Naive thymus-derived CD8-positive, alpha-beta T cell (primary cell): ENCODE data around the gene WWC2. TPM values are rescaled to one million over a fixed set of nuclear protein-coding genes. Genes with fewer than 3 reads are reported as not detected.
"Not testable (repeated sequence)": the region's sequence is repeated elsewhere in the genome, so short reads cannot be mapped to it uniquely, and the experiment has no call there.

Source experiments
- ATAC-seq, 2 donors: fragments of 150-1000 bp; cut with Tn5 transposase in 1 of 2; sonication (Bioruptor Pico), chemical (Tn5 transposase) in 1 of 2; 1 replicate in 1 of 2; 2 replicates in 1 of 2; pipeline ENCODE4 v1.10.0; 2021; ENCODE audit warnings: mild to moderate bottlenecking in 2 of 2, moderate library complexity in 2 of 2
- POLR2A ChIA-PET: fragments of 350-600 bp; sonication (Branson Sonifier 250); formaldehyde crosslinking; loops from one replicate; lab custom pipeline; 2021; ENCODE audit warnings: antibody characterized with exemption; lab: Charles Lee
- DNase-seq, 10 donors: peaks; one replicate each; pipeline versions ENCODE4 v3.0.0 to v3.0.0-alpha.2; 2020 to 2022
- H3K27ac Mint-ChIP-seq, 10 donors: one replicate each; pipeline ENCODE4 v1.8.0; 2020 to 2022; ENCODE audit warnings: mild to moderate bottlenecking in 10 of 10, mixed read lengths in 10 of 10, moderate library complexity in 4 of 10, inconsistent platforms in 1 of 10
- H3K27me3 Mint-ChIP-seq, 5 donors: one replicate each; pipeline ENCODE4 v1.8.0; 2021 to 2022; ENCODE audit warnings: mixed read lengths in 5 of 5
- H3K36me3 Mint-ChIP-seq, 3 donors: one replicate each; pipeline ENCODE4 v1.8.0; 2020 to 2022; ENCODE audit warnings: mixed read lengths in 3 of 3, mild to moderate bottlenecking in 2 of 3, inconsistent platforms in 1 of 3
- H3K4me1 Mint-ChIP-seq, 4 donors: one replicate each; pipeline ENCODE4 v1.8.0; 2021 to 2022; ENCODE audit warnings: mixed read lengths in 4 of 4
- H3K4me3 Mint-ChIP-seq, 10 donors: one replicate each; pipeline ENCODE4 v1.8.0; 2020 to 2022; ENCODE audit warnings: mild to moderate bottlenecking in 10 of 10, mixed read lengths in 10 of 10, moderate library complexity in 6 of 10, inconsistent platforms in 1 of 10
- H3K9me3 Mint-ChIP-seq, 9 donors: one replicate each; pipeline ENCODE4 v1.8.0; 2020 to 2022; ENCODE audit warnings: mixed read lengths in 9 of 9, mild to moderate bottlenecking in 3 of 9, inconsistent platforms in 1 of 9, moderate library complexity in 1 of 9
- polyA plus RNA-seq, 3 donors: library from polyadenylated mRNA; unstranded; fragments of 300-500 nt; fragmentation: Illumina TruSeq; gene quantifications; one replicate each; pipeline ENCODE4 v1.2.3, GENCODE V29; 2021
- total RNA-seq, 8 experiments: library from RNA in 2 of 8; stranded (reverse) in 2 of 8; gene quantifications; one replicate each; pipeline ENCODE4 v1.2.3 and lab custom pipeline; 2021 to 2026

WWC2 gene
- total and polyA plus RNA-seq, 5 experiments from 2014 or later: 0.59 to 8.0 (median 1.0) TPM

DNA sequence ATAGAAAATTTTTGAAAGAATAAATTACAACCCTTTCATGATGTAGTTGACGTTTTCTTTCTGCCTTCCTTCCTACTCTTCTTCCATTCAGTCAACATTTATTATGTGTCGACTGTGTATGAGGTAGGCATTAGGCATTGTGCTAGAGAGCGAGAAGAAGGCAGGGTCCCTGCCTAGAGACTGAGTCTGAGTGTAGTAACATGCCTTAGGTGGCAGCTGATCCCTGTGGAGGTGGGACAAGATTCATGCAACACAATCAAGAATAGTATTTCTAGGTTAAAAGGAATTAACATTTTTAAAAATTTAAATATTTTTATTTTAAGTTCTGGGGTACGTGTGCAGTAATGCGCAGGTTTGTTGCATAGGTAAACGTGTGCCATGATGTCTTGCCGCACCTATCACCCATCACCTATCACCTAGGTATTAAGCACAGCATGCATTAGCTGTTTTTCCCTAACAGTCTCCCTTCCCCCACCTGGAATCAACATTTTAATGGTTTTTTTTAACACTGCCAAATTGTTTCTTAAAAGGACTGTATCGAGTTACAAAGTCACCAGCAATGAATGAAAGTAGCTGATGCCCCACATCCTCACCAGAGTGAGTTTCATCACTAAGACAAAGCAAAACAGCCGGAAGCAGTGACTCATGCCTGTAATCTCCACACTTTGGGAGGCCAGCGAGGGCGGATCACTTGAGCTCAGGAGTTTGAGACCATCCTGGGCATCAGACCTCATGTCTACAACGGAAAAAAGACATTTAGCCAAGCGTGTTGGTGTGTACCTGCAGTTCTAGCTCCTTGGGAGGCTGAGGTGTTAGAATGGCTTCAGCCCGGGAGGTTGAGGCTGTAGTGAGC, 84.0 kb downstream of the WWC2 start:
- Mint-ChIP-seq H3K4me1 (peaks cover 5 to 17% (median 11%) of the 10 kb centered on the region in 4 donors), H3K27ac (no peak overlapping the region), H3K27me3 (peaks cover 6 to 16% (median 8%) of the 10 kb centered on the region in 5 donors), H3K4me3 (no peak overlapping the region), H3K9me3 (peaks cover 0 to 14% (median 0%) of the 10 kb centered on the region in 9 donors), H3K36me3 (peaks cover 4 to 10% (median 5%) of the 10 kb centered on the region in 3 donors)
- no peak for ATAC-seq
- POLR2A ChIA-PET: no interaction called here
- DNase-seq: no peak

DNA sequence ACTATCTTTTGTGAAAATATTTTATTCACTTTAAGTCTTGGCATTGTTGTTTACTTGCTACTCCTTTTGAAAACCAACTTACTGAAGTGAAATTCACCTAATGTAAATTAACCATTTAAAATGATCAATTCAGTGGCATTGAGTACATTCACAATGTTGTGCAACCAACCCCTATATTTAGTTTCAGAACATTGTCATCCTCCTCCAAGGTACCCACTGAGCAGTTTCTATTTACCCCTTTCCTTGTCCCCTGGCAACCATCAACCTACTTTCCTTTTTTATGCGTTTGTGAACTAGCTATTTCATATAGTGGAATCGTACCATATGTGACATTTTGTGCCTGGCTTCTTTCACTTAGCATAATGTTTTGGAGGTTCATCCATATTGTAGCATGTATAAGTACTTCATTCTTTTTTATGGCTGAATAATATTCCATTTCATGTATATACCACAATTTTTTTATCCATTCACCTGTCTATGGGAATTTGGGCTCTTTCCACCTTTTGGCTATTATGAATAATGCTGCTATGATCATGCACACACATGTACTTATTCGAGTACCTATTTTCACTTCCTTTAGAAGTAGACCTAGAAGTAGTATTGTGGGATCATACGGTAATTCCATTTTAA, 85.0 kb downstream of the WWC2 start:
- POLR2A ChIA-PET: no interaction called here
- Mint-ChIP-seq H3K4me1 (peaks cover 2 to 11% (median 9%) of the 10 kb centered on the region in 4 donors), H3K27ac (no peak overlapping the region), H3K4me3 (no peak overlapping the region), H3K36me3 (peaks cover 4 to 16% (median 5%) of the 10 kb centered on the region in 3 donors), H3K27me3 (peaks cover 6 to 21% (median 8%) of the 10 kb centered on the region in 5 donors), H3K9me3 (peaks cover 0 to 14% (median 0%) of the 10 kb centered on the region in 9 donors)
- ATAC-seq (no peak), DNase-seq (no peak)

DNA sequence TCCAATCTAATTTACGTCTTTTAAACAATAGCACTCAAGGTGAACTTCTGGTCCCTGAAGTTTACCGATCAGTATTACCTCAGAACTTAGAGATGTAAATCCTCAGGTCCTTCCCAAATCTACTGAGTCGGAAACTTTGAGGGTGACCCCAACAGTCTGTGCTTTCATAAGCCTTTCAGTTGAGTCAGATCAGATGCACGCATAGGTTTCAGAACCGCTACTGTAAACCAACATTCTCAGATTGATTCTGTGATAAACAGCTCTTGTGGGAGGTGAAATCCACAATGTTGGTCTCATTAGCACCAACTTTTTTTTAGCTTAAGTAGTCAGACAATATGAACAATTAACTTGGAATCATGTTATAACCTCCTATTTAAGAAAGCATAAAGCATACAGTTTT, 86.0 kb downstream of the WWC2 start:
- Mint-ChIP-seq H3K27me3 (peaks cover 6 to 21% (median 8%) of the 10 kb centered on the region in 5 donors), H3K9me3 (peaks cover 0 to 14% (median 0%) of the 10 kb centered on the region in 9 donors), H3K36me3 (peaks cover 4 to 16% (median 5%) of the 10 kb centered on the region in 3 donors), H3K27ac (no peak overlapping the region), H3K4me1 (peaks cover 1 to 8% (median 2%) of the 10 kb centered on the region in 4 donors), H3K4me3 (no peak overlapping the region)
- DNase-seq: no peak
- ATAC-seq: no peak
- POLR2A ChIA-PET: no interaction called here

DNA sequence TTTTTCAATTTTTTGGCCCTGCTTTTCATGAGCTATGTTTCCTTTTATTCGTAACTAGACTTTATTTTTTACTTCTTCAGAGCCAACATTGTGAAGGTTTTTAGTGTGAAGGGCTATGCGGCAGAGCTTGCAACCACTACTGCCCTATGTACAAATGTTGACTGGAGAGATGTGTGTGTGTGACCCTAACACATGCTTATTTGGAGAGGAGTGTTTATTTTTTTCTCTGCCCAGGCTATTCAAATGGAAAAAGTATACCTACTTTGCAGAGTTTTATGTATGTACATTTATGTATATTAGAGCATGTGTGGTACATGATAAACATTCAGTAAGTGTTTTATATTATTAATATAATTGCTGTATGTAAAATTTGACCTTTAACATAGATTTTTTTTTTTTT, 86.5 kb downstream of the WWC2 start:
- H3K27me3 Mint-ChIP-seq: peaks cover 6 to 21% (median 8%) of the 10 kb centered on the region in 5 donors
- H3K4me1 Mint-ChIP-seq: peaks cover 0 to 8% (median 2%) of the 10 kb centered on the region in 4 donors
- no peak overlapping the region for H3K27ac Mint-ChIP-seq
- peaks cover 4 to 16% (median 5%) of the 10 kb centered on the region in 3 donors for H3K36me3 Mint-ChIP-seq
- ATAC-seq (no peak), DNase-seq (no peak)
- H3K9me3 Mint-ChIP-seq: peaks cover 0 to 14% (median 0%) of the 10 kb centered on the region in 9 donors
- no peak overlapping the region for H3K4me3 Mint-ChIP-seq
- POLR2A ChIA-PET: no interaction called here

DNA sequence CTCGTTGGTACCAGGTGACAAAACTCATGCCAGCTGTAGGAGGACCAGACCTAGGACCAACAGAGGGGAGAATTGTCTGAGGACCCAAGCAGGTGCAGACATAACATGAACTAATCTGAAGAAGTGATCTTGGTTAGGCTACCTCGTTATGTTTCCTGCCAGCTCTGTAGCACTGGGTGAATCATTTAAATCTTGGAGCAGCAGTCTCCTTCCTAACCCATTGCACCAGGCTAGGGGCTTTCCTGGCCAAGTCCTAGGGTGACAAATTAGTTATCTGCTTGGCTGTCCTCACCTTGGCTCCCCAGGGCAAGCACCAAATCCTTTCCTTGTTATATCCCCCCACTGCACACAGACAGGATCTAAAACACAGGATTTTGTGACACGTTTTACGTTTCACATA, 87.8 kb downstream of the WWC2 start:
- H3K27me3 Mint-ChIP-seq: peaks cover 6 to 21% (median 10%) of the 10 kb centered on the region in 5 donors
- ATAC-seq: no peak
- H3K9me3 Mint-ChIP-seq: peaks cover 0 to 14% (median 0%) of the 10 kb centered on the region in 9 donors
- H3K4me3 Mint-ChIP-seq: no peak overlapping the region
- no peak for DNase-seq
- H3K4me1 Mint-ChIP-seq: peaks cover 0 to 8% (median 2%) of the 10 kb centered on the region in 4 donors
- peaks cover 4 to 16% (median 5%) of the 10 kb centered on the region in 3 donors for H3K36me3 Mint-ChIP-seq
- POLR2A ChIA-PET: no interaction called here
- no peak overlapping the region for H3K27ac Mint-ChIP-seq

DNA sequence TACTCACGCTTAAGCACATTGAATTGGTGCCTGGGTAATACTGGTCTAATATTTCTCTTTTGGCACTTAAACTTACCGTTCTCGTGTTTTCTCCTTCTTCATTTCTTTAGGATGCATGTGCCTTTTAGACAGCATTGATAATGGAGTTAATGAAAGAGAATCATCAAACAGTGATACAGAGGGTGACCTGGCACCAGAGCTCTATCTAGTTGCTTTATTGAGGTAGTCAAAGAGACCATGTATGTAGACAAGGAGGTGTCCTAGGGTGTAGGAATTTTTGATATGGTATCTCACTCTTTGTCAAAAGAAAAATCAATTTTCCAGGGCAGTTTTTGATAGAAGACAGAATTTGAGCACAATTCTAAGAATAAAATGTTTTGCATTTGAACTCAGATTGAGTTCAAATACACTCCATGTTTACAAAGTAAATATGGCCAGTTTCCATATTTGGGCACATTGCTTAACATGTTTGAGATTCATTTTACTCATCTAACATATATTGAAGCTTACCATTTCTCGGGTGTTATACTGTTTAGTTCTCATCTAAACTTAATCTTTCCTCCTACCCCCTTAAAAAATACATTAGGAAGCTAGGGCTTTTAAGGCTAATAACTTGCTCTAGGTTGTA, 92.0 kb downstream of the WWC2 start:
- no peak for ATAC-seq
- POLR2A ChIA-PET: no interaction called here

DNA sequence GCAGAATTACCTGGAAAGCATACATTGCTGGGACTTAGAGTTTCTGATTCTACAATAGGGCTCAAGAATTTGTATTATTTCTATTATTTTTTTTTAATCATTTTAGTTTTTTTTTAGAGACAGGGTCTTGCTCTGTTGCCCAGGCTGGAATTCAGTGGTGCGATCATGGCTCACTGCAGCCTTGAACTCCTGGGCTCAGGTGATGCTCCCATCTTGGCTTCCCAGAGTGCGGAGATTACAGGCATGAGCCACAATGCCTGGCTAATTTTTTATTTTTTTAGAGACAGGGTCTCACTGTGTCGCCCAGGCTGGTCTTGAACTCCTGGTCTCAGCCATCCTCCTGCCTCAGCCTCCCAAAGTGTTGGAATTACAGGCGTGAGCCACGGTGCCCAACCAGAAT, 92.6 kb downstream of the WWC2 start:
- POLR2A ChIA-PET: no interaction called here
- Mint-ChIP-seq H3K27ac (no peak overlapping the region), H3K4me3 (no peak overlapping the region), H3K27me3 (peaks cover under 1 to 12% (median 3%) of the 10 kb centered on the region in 5 donors), H3K36me3 (peaks cover 0 to 15% (median 0%) of the 10 kb centered on the region in 3 donors), H3K4me1 (peaks cover 0 to 4% (median 0%) of the 10 kb centered on the region in 4 donors), H3K9me3 (no peaks in the 10 kb centered on the region)
- ATAC-seq: no peak
- DNase-seq: no peak

More for the DNA sequence above, 92.0 kb downstream of the WWC2 start:
- Mint-ChIP-seq H3K27ac (no peak overlapping the region), H3K36me3 (peaks cover 0 to 10% (median 0%) of the 10 kb centered on the region in 3 donors), H3K9me3 (no peaks in the 10 kb centered on the region), H3K4me3 (no peak overlapping the region), H3K27me3 (peaks cover 5 to 18% (median 9%) of the 10 kb centered on the region in 5 donors), H3K4me1 (peaks cover 0 to 6% (median 0%) of the 10 kb centered on the region in 4 donors)
- no peak for DNase-seq

DNA sequence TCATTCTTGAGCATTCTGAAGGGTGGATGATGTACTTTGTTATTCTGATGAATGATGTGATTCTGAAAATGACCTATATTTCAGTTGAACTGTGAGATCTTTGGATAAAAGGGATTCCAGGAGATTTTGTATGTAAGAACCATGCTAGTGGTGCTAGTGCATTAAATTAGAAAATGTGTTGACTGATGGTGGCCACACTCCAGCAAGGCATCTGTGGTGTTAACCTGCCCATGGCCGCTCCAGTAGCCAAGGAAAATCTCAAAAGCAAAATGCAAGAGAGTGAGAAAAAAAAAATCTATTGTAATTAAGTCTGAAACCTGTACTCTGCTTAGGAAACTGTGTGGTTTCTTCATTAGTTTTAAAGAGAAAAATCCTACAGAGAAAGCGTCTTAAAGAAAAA, 93.5 kb downstream of the WWC2 start:
- Mint-ChIP-seq H3K36me3 (peaks cover 0 to 15% (median 0%) of the 10 kb centered on the region in 3 donors), H3K27ac (no peak overlapping the region), H3K4me1 (peaks cover 0 to 4% (median 0%) of the 10 kb centered on the region in 4 donors), H3K9me3 (no peaks in the 10 kb centered on the region), H3K4me3 (no peak overlapping the region), H3K27me3 (peaks cover 0 to 10% (median 0%) of the 10 kb centered on the region in 5 donors)
- DNase-seq (no peak), ATAC-seq (no peak)
- POLR2A ChIA-PET: no interaction called here

DNA sequence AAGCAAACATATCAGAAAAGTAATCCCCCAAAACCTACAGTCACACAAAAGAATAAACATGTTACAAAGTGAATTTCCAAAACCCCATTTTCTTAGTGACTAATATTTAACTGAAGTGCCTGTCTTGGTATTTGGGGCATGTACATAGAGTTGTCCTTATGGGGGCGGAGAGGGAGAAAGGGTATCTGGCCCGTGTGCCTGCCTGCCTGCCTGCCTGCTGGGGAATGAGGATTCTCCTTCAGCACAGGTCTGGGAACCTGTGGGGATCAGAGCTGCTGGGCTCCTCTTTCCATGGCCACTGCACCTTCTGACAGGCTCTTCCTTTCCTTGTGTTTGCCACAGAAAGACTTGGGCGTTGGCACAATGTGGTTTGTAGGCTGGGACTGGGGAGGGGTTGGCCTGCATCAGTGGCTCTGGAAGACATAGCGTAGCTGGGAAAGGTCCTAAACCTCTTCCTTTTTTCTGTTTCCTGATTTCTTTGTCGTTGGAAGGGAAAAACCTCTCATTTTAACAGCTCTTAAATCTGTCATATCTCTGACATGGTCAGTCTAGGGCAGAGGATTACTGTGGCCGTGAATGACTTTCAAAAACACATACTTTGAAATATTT, 94.8 kb downstream of the WWC2 start:
- H3K27ac Mint-ChIP-seq, H3K4me1 Mint-ChIP-seq, H3K4me3 Mint-ChIP-seq, H3K9me3 Mint-ChIP-seq, H3K36me3 Mint-ChIP-seq, ATAC-seq, H3K27me3 Mint-ChIP-seq, DNase-seq, POLR2A ChIA-PET: not testable (repeated sequence)

DNA sequence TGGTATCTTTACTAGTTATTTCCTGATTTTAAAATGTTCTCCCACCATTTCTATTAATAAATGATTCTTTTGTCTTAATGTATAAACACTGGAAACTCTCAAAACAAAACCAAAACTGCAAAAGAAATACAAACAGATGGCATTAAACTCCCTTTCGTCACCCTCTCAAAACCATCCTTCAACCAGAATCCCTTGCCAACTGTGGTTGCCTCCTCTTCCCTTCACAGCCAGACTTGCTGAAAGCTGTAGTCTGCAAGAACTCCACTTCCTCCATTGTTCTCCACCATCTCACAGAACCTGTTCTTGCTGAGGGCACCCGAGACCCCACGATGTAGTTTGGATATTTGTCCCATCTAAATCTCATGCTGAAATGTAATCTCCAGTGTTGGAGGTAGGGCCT, 96.5 kb downstream of the WWC2 start:
- peaks cover 0 to 4% (median 0%) of the 10 kb centered on the region in 4 donors for H3K4me1 Mint-ChIP-seq
- no peaks in the 10 kb centered on the region for H3K9me3 Mint-ChIP-seq
- peaks cover 0 to 7% (median 0%) of the 10 kb centered on the region in 5 donors for H3K27me3 Mint-ChIP-seq
- POLR2A ChIA-PET: no interaction called here
- H3K27ac Mint-ChIP-seq: no peak overlapping the region
- ATAC-seq (no peak), DNase-seq (no peak)
- no peak overlapping the region for H3K4me3 Mint-ChIP-seq
- H3K36me3 Mint-ChIP-seq: peaks cover 0 to 10% (median 2%) of the 10 kb centered on the region in 3 donors

DNA sequence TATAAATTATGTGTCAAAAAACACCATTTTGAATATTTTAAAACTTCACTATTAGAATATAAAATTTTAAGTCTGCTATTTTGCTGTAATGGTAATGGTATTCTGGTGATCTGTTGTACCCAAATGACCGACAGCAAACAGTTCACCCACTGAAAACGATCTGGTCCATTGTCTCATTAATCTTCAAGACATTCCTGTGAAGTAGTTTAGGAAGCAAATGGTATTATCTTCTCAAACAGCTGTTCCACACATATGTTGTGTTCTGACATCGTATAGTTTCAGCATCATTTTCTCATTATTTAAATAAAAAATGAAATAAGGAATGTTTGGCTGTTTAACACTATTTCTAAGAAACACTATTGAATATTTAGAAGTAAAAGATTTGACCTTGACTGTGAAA, 98.1 kb downstream of the WWC2 start:
- H3K27me3 Mint-ChIP-seq: peaks cover 0 to 4% (median 0%) of the 10 kb centered on the region in 5 donors
- H3K4me1 Mint-ChIP-seq: peaks cover 0 to 6% (median 0%) of the 10 kb centered on the region in 4 donors
- H3K4me3 Mint-ChIP-seq: no peak overlapping the region
- POLR2A ChIA-PET: no interaction called here
- no peak overlapping the region for H3K27ac Mint-ChIP-seq
- ATAC-seq: no peak
- no peaks in the 10 kb centered on the region for H3K9me3 Mint-ChIP-seq
- peaks cover 0 to 10% (median 2%) of the 10 kb centered on the region in 3 donors for H3K36me3 Mint-ChIP-seq
- DNase-seq: no peak

DNA sequence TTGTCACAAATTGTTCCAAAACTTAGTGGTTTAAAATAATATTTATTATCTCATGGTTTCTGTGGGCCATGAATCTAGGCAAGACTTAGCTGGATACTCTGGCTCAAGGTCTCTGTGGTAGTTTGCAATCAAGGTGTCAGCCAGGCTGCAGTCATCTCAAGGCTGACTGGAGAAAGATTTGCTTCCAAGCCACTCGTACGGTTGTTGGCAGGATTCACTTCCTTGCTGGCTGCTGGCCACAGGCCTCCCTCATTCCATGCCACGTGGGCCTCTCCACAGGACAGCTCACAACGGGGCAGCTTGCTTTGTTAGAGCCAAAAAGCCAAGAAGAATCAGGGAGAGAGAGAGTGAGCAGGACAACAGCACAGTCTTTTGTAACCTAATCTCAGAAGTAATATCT, 101.4 kb downstream of the WWC2 start:
- Mint-ChIP-seq H3K36me3 (peaks cover 0 to 10% (median 2%) of the 10 kb centered on the region in 3 donors), H3K27ac (no peak overlapping the region), H3K9me3 (no peaks in the 10 kb centered on the region), H3K27me3 (peaks cover 0 to 3% (median 0%) of the 10 kb centered on the region in 5 donors), H3K4me1 (peaks cover 0 to 6% (median 0%) of the 10 kb centered on the region in 4 donors), H3K4me3 (no peak overlapping the region)
- DNase-seq: no peak
- no peak for ATAC-seq
- POLR2A ChIA-PET: no interaction called here
